Ovary (tissue), 9 donors: ENCODE measurements around the gene DKK1. TPM values are rescaled to one million over a fixed set of nuclear protein-coding genes. Genes with fewer than 3 reads are reported as not detected.

Experiments
- DNase-seq, 5 donors: peaks; one replicate each; pipeline ENCODE4 v3.0.0-alpha.2; 2019 to 2020
- H3K27ac ChIP-seq, 2 donors: fragments of 200-600 bp; one replicate each; pipeline versions ENCODE4 v1.5.1 to v1.8.0; 2019 to 2022
- H3K27me3 ChIP-seq: fragments of 200-600 bp; one replicate; pipeline ENCODE4 v1.8.0; 2022
- H3K36me3 ChIP-seq: fragments of 200-600 bp; sonication (generic); one replicate; pipeline ENCODE4 v1.5.1; 2019
- H3K4me1 ChIP-seq: one replicate; pipeline ENCODE4 v1.8.1; 2013; ENCODE audit warnings: mild to moderate bottlenecking, moderate library complexity; ENCODE audit not compliant: insufficient read depth
- H3K4me3 ChIP-seq: fragments of 200-600 bp; sonication (generic); one replicate; pipeline ENCODE4 v1.5.1; 2017
- H3K9me3 ChIP-seq, 2 donors: fragments of 200-600 bp in 1 of 2; sonication (generic) in 1 of 2; one replicate each; pipeline versions ENCODE4 v1.5.1 to v1.8.1; 2013 to 2019; ENCODE audit warnings: mild to moderate bottlenecking in 1 of 2, moderate library complexity in 1 of 2
- EP300 ChIP-seq: sonication (generic); formaldehyde crosslinking; IDR thresholded peaks from one replicate; pipeline ENCODE4 v1.6.1; 2017; ENCODE audit warnings: antibody characterized with exemption
- POLR2A ChIP-seq: fragments of 450-650 bp; IDR thresholded peaks from one replicate; pipeline ENCODE4 v1.6.1; 2017; ENCODE audit warnings: antibody characterized with exemption, mild to moderate bottlenecking, moderate library complexity
- WGBS, 3 donors: extraction: QIAGEN DNeasy Blood & Tissue Kit in 1 of 3; methylation state at CpG; one replicate each; pipeline versions ENCODE4 v1.1.5 to v1.1.7; 2013 to 2017; 5-methylcytosine and 5-hydroxymethylcytosine counted together
- intact Hi-C, 4 donors: fragments of 100-400 bp; cut with DNase I; formaldehyde crosslinking; loops; one replicate each; pipeline versions ENCODE4 v1.11.0 to v1.15.1; 2022 to 2023
- polyA plus RNA-seq, 2 donors: library from polyadenylated mRNA; stranded (reverse); fragments of 200-250 nt in 1 of 2; fragments of 350-450 nt in 1 of 2; fragmentation: Illumina TruSeq in 1 of 2; extraction: RNeasy Lipid Tissue Mini Kit (QIAGEN cat#74804) in 1 of 2; gene quantifications; one replicate each; pipeline ENCODE4 v1.2.3, GENCODE V29; 2013 to 2014
- total RNA-seq, 7 donors: library from RNA; depleted of rRNA in 2 of 7; stranded (reverse); fragments of >200 nt in 2 of 7; fragmentation: NEBNext Ultra II Directional in 3 of 7; extraction: Animal tissue kit (Norgen Biotek cat#: 25700) in 3 of 7; gene quantifications; one replicate each; pipeline versions ENCODE4 v1.1.0 to v1.2.4, GENCODE V29; 2016 to 2023
- TF ChIP-seq, protein P1 (sequence below), 3 donors: fragments of 450-650 bp in 2 of 3; fragments of 200-600 bp in 1 of 3; IDR thresholded peaks; one replicate each; pipeline versions ENCODE4 v1.5.1 to v1.8.0; 2016 to 2022; ENCODE audit warnings: antibody characterized with exemption in 3 of 3, mild to moderate bottlenecking in 1 of 3
- donor health status: DM: no; HTN: no; CAD: no; lungs with moderate emphysema.
- donor health status: DM: no; HTN: no; CAD: no.
- donor health status: Bipolar disorder and iron deficiency.
- donor health status: DM: yes; HTN: yes; CAD: no.
- donor health status: DM: no; HTN: no; CAD: no.
- donor health status: DM: yes; HTN: yes; CAD: no.

Gene DKK1
- total and polyA plus RNA-seq, 9 donors: 0.27 to 4.2 (median 0.57) TPM; not detected in 2

DNA sequence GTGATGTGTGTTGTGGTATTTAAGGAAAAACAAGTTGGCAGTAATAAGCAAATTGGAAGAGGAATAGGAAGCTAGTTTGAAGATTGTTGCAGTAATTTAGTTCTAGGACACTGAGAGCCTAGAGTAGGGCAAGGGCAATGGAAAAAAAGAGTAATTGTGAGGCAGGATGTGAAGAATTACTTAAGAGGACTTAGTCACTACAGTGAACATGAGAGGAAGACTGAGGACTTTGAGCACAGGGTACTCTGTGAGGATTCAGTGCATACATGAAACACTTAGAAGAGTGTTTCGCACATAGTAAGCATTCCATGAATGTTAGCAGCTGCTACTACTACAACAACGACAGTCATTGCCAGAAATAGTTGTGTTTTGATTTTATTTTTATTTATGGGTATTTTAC lies 30.9 kb upstream of the DKK1 start:
- Histone ChIP-seq H3K27ac (no peak overlapping the region), H3K4me3 (no peak overlapping the region), H3K27me3 (no peaks in the 10 kb centered on the region), H3K36me3 (no peaks in the 10 kb centered on the region), H3K4me1 (no peaks in the 10 kb centered on the region), H3K9me3 (no peaks in the 10 kb centered on the region)
- TF ChIP-seq, protein P1, sequence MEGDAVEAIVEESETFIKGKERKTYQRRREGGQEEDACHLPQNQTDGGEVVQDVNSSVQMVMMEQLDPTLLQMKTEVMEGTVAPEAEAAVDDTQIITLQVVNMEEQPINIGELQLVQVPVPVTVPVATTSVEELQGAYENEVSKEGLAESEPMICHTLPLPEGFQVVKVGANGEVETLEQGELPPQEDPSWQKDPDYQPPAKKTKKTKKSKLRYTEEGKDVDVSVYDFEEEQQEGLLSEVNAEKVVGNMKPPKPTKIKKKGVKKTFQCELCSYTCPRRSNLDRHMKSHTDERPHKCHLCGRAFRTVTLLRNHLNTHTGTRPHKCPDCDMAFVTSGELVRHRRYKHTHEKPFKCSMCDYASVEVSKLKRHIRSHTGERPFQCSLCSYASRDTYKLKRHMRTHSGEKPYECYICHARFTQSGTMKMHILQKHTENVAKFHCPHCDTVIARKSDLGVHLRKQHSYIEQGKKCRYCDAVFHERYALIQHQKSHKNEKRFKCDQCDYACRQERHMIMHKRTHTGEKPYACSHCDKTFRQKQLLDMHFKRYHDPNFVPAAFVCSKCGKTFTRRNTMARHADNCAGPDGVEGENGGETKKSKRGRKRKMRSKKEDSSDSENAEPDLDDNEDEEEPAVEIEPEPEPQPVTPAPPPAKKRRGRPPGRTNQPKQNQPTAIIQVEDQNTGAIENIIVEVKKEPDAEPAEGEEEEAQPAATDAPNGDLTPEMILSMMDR (IDR thresholded peaks at IDR 0.05): no peak
- no peak for TF ChIP-seq EP300
- no peak for TF ChIP-seq POLR2A
- no peak for DNase-seq
- intact Hi-C loops: no loop called here
- WGBS, 3 donors: 70 to 73% (median 71%) methylated on average over 2 of the region's 2 CpGs

DNA sequence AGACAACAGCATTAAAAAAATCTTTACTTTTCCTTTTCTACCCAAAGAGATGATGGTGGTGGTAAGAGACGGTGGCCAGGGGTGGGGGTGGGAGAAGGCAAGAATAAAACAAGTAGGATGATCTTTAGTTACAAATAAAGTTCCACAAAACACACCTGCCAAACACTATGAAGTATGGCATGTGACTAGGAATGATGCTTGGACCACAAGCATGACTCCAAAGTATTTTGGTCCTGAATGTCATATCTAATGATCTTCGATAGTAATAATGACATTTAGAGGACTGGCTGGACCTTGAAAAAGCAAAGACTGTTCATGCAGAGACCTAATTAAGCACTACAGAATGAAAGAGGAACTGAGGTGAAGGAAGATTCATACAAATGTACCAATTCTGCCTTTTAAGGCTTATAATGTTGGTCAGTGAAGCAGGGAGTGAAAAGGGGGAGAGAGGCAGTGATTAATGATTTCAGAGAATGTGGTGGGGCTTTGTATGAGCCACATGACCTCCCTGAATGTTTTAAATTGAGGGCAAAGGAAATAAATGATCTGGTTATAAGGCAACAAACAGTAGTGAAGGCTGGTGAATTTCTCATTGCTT lies 29.6 kb upstream of the DKK1 start:
- H3K27me3 ChIP-seq: no peaks in the 10 kb centered on the region
- no peak overlapping the region for H3K27ac ChIP-seq
- 79 to 92% (median 82%) methylated on average over 2 of the region's 2 CpGs for WGBS, 3 donors
- no peaks in the 10 kb centered on the region for H3K9me3 ChIP-seq
- no peak for TF ChIP-seq POLR2A
- no peak for TF ChIP-seq EP300
- TF ChIP-seq, protein P1 (IDR thresholded peaks at IDR 0.05): no peak
- H3K4me1 ChIP-seq: no peaks in the 10 kb centered on the region
- intact Hi-C loops: no loop called here
- DNase-seq: no peak
- H3K36me3 ChIP-seq: no peaks in the 10 kb centered on the region
- no peak overlapping the region for H3K4me3 ChIP-seq

DNA sequence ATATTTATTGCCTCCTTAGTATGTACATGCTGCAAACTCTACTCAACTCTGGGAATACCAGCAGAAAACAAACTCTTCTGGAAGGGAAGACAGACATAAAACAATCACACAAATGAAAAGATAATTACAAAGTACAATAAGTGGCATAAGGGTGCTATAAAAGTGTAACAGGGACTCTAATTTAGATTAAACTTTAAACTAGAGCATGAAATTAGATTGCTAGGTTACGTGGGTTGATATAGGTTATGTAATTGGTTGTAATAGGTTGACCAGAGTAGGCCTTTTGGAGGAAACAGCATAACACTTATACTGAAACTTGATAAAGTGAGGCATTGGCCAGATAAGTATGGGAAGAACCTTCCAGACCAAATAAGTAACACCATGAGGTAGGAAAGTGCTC lies 26.2 kb upstream of the DKK1 start:
- intact Hi-C loops: no loop called here
- H3K4me1 ChIP-seq: no peaks in the 10 kb centered on the region
- TF ChIP-seq POLR2A: no peak
- TF ChIP-seq, protein P1 (IDR thresholded peaks at IDR 0.05): no peak
- no peak for TF ChIP-seq EP300
- no peak overlapping the region for H3K27ac ChIP-seq
- H3K9me3 ChIP-seq: no peaks in the 10 kb centered on the region
- DNase-seq: no peak
- H3K27me3 ChIP-seq: no peaks in the 10 kb centered on the region
- H3K4me3 ChIP-seq: no peak overlapping the region
- no peaks in the 10 kb centered on the region for H3K36me3 ChIP-seq
- 93 to 98% (median 95%) methylated on average over 1 of the region's 1 CpG for WGBS, 3 donors

DNA sequence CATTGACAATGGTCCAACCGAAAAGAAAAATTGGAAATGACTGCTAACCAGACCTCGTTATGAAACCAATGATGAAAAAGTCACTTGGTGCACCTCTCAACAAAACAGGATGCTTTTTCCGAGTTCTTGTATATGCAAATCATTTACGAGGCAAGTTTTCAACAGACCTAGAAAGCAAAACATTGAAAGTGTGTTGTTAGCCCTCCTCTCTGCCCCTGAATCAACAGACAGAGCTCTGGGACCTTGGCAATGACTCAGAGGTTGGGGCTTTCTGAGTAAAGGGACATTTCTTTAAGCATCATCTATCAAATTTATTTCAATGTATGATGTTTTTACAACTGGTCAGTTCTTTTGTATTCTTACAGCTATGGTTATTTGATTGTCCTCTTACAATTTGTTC lies 16.3 kb upstream of the DKK1 start:
- H3K27me3 ChIP-seq: no peaks in the 10 kb centered on the region
- H3K36me3 ChIP-seq: no peaks in the 10 kb centered on the region
- intact Hi-C loops: no loop called here
- 69 to 74% (median 73%) methylated on average over 4 of the region's 4 CpGs for WGBS, 3 donors
- H3K4me1 ChIP-seq: no peaks in the 10 kb centered on the region
- no peak for DNase-seq
- TF ChIP-seq, protein P1 (IDR thresholded peaks at IDR 0.05): no peak
- TF ChIP-seq EP300: no peak
- TF ChIP-seq POLR2A: no peak
- no peak overlapping the region for H3K4me3 ChIP-seq
- no peak overlapping the region for H3K27ac ChIP-seq
- no peaks in the 10 kb centered on the region for H3K9me3 ChIP-seq
